ENCODE data around the gene ERN1.

- TF ChIP-seq CTCF (IDR thresholded peaks at IDR 0.05) (no peak), POLR2A (IDR thresholded peaks at IDR 0.05) (no peak)
These were observed 22.6 kb upstream of the ERN1 start for GRCh38 chr17:64152428-64153125.
